ENCODE measurements around the gene CYREN. TPM values are rescaled to one million over a fixed set of nuclear protein-coding genes. Genes with fewer than 3 reads are reported as not detected.
A peak's percentile ranks its signal among the peaks of the same experiment; 100 is the strongest.

CYREN gene
- total and polyA plus RNA-seq, 2 donors from 2014 or later, result 39.4 to 89.3 TPM

DNA sequence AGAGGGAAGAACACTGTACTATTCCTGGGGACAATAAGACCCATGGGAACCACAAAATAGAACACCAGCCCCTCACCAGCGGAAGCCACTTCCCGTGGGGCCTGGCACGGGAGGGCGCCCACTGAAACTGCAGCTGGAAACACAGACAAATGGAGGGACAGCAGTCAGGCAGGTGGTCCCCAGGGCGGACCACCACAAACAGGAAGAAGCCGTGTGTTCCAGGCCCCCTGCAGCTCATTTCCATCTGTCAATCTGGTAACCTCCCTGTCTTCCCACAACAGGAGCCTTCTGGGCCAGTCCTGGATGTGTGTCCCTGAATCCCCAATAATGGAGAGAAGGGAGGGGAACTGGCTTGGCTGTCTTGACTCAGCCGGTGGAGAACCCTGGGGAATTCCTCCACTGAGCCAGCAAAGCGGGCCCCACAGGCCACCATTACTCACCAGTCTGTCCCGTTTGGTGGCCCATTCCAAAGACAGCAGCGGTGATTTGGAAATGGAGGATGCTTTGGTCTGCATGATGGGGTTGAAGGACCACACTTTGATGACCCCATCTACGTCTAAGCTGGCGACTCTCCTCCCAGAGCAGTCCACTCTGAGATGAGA, 24.1 kb upstream of the CYREN start:
- peaks cover 0 to 12% (median 1%) of the 10 kb centered on the region in 3 donors for H3K4me1 ChIP-seq (ENCODE audit: control insufficient read depth in 2 of 3, insufficient read depth in 2 of 3, low read depth in 1 of 3, low read length in 3 of 3)
- H3K9me3 ChIP-seq (ENCODE audit: control insufficient read depth in 2 of 3, insufficient read depth in 1 of 3, low read length in 3 of 3), result no peaks in the 10 kb centered on the region
- no peak overlapping the region for H3K9ac ChIP-seq (ENCODE audit: low read length in 3 of 3)
- DNase-seq (peak in 1 of 5 donors; percentile 18), FAIRE-seq (no peak)
- H3K27ac ChIP-seq (ENCODE audit: low read depth in 2 of 2, low read length in 2 of 2), result no peak overlapping the region
- TF ChIP-seq, protein P1, sequence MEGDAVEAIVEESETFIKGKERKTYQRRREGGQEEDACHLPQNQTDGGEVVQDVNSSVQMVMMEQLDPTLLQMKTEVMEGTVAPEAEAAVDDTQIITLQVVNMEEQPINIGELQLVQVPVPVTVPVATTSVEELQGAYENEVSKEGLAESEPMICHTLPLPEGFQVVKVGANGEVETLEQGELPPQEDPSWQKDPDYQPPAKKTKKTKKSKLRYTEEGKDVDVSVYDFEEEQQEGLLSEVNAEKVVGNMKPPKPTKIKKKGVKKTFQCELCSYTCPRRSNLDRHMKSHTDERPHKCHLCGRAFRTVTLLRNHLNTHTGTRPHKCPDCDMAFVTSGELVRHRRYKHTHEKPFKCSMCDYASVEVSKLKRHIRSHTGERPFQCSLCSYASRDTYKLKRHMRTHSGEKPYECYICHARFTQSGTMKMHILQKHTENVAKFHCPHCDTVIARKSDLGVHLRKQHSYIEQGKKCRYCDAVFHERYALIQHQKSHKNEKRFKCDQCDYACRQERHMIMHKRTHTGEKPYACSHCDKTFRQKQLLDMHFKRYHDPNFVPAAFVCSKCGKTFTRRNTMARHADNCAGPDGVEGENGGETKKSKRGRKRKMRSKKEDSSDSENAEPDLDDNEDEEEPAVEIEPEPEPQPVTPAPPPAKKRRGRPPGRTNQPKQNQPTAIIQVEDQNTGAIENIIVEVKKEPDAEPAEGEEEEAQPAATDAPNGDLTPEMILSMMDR (IDR thresholded peaks at IDR 0.05; ENCODE audit: borderline replicate concordance, extremely low read depth, insufficient read depth), result no peak
- H3K36me3 ChIP-seq (ENCODE audit: control insufficient read depth in 2 of 3, insufficient read depth in 3 of 3, low read length in 3 of 3), result peaks cover 10 to 86% (median 45%) of the 10 kb centered on the region in 3 donors
- no peak overlapping the region for H3K4me3 ChIP-seq (ENCODE audit: low read length in 3 of 3)
- intact Hi-C loops (cut with DNase I), result no loop called here
- H3K27me3 ChIP-seq (ENCODE audit: control insufficient read depth, insufficient read depth, low read length), result no peaks in the 10 kb centered on the region

- H3K4me3 ChIP-seq (ENCODE audit: low read length in 3 of 3), result no peak overlapping the region
- H3K36me3 ChIP-seq (ENCODE audit: control insufficient read depth in 2 of 3, insufficient read depth in 3 of 3, low read length in 3 of 3), result peaks cover 8 to 87% (median 44%) of the 10 kb centered on the region in 3 donors
- no peaks in the 10 kb centered on the region for H3K27me3 ChIP-seq (ENCODE audit: control insufficient read depth, insufficient read depth, low read length)
- no peak for FAIRE-seq
- intact Hi-C loops (cut with DNase I), result no loop called here
- DNase-seq, result no peak
- H3K4me1 ChIP-seq (ENCODE audit: control insufficient read depth in 2 of 3, insufficient read depth in 2 of 3, low read depth in 1 of 3, low read length in 3 of 3), result peaks cover 0 to 4% (median 0%) of the 10 kb centered on the region in 3 donors
- TF ChIP-seq, protein P1 (IDR thresholded peaks at IDR 0.05; ENCODE audit: borderline replicate concordance, extremely low read depth, insufficient read depth), result no peak
- H3K27ac ChIP-seq (ENCODE audit: low read depth in 2 of 2, low read length in 2 of 2), result no peak overlapping the region
- H3K9me3 ChIP-seq (ENCODE audit: control insufficient read depth in 2 of 3, insufficient read depth in 1 of 3, low read length in 3 of 3), result no peaks in the 10 kb centered on the region
- H3K9ac ChIP-seq (ENCODE audit: low read length in 3 of 3), result no peak overlapping the region
Observed at GRCh38 chr7:135193615-135194081, 23.1 kb upstream of the CYREN start.

DNA sequence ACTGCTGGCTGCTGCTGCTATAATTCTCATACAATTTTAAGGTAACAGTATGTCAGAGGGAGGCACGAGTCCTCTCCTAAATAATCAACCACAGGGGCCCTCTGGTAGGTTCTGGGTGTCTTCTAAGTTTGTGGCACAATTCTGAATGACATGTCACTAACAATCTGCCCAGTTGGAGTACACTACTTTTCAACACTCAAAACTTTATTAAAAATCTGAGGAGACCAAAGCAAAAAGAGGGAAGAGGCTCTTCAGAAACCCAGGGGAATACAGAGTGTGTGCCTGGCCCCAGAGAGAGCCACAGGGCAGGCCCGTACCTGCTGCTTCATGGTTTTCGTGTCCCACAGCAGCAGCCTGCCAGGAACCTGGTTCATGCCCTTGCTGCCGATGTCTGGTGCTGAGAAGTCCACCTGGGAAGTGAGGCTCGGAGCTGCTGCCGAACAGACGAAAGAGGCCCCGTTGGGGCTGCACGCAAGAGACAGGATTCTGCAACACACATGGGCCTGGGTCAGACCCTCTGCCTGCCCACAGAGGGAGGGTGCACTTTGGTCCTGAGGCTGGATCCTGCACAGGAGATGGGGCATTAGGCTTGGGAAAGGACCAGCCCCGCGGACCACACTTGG, 22.5 kb upstream of the CYREN start:
- Histone ChIP-seq H3K27ac (ENCODE audit: low read depth in 2 of 2, low read length in 2 of 2) (no peak overlapping the region), H3K9ac (ENCODE audit: low read length in 3 of 3) (no peak overlapping the region), H3K36me3 (ENCODE audit: control insufficient read depth in 2 of 3, insufficient read depth in 3 of 3, low read length in 3 of 3) (peaks cover 8 to 87% (median 48%) of the 10 kb centered on the region in 3 donors), H3K9me3 (ENCODE audit: control insufficient read depth in 2 of 3, insufficient read depth in 1 of 3, low read length in 3 of 3) (no peaks in the 10 kb centered on the region), H3K27me3 (ENCODE audit: control insufficient read depth, insufficient read depth, low read length) (no peaks in the 10 kb centered on the region), H3K4me3 (ENCODE audit: low read length in 3 of 3) (no peak overlapping the region), H3K4me1 (ENCODE audit: control insufficient read depth in 2 of 3, insufficient read depth in 2 of 3, low read depth in 1 of 3, low read length in 3 of 3) (no peaks in the 10 kb centered on the region)
- FAIRE-seq (no peak), DNase-seq (peak in 1 of 5 donors; percentile 24)
- intact Hi-C loops (cut with DNase I), result no loop called here
- TF ChIP-seq, protein P1 (IDR thresholded peaks at IDR 0.05; ENCODE audit: borderline replicate concordance, extremely low read depth, insufficient read depth), result no peak

Data from kidney (tissue), 14 donors.